Breast epithelium (tissue), 4 donors: ENCODE measurements around the gene ATRNL1. TPM values are rescaled to one million over a fixed set of nuclear protein-coding genes. Genes with fewer than 3 reads are reported as not detected.
A peak's percentile ranks its signal among the peaks of the same experiment; 100 is the strongest.

Source experiments
- DNase-seq, 2 donors: peaks; one replicate each; pipeline ENCODE4 v3.0.0-alpha.2; 2019; ENCODE audit warnings: low spot score in 2 of 2
- H3K27ac ChIP-seq, 2 donors: fragments of 200-600 bp; sonication (generic) in 1 of 2; one replicate each; pipeline ENCODE4 v1.5.1; 2016 to 2019; ENCODE audit warnings: mild to moderate bottlenecking in 1 of 2
- H3K27me3 ChIP-seq, 2 donors: fragments of 200-600 bp; sonication (generic) in 1 of 2; one replicate each; pipeline versions ENCODE4 v1.5.1 to v1.6.0; 2017 to 2019; ENCODE audit warnings: control low read depth in 1 of 2, mild to moderate bottlenecking in 1 of 2
- H3K36me3 ChIP-seq: fragments of 200-600 bp; one replicate; pipeline ENCODE4 v1.5.1; 2019
- H3K4me1 ChIP-seq, 2 donors: fragments of 200-600 bp; sonication (generic); one replicate each; pipeline ENCODE4 v1.5.1; 2016 to 2019; ENCODE audit warnings: control low read depth in 1 of 2
- H3K4me3 ChIP-seq, 3 donors: fragments of 200-600 bp; sonication (generic); 1 replicate in 2 of 3; 2 replicates in 1 of 3; pipeline ENCODE4 v1.5.1; 2016 to 2019; ENCODE audit warnings: mild to moderate bottlenecking in 3 of 3, moderate library complexity in 2 of 3
- H3K9me3 ChIP-seq, 2 donors: fragments of 200-600 bp; sonication (generic) in 1 of 2; one replicate each; pipeline ENCODE4 v1.5.1; 2016 to 2019; ENCODE audit warnings: control low read depth in 1 of 2
- CTCF ChIP-seq, 3 donors: fragments of 450-650 bp; IDR thresholded peaks; one replicate each; pipeline ENCODE4 v1.5.1; 2016 to 2017; ENCODE audit warnings: antibody characterized with exemption in 3 of 3, mild to moderate bottlenecking in 3 of 3, moderate library complexity in 3 of 3
- POLR2A ChIP-seq: fragments of 450-650 bp; IDR thresholded peaks from one replicate; pipeline ENCODE4 v1.6.1; 2016; ENCODE audit warnings: antibody characterized with exemption, mild to moderate bottlenecking, moderate library complexity
- POLR2AphosphoS5 ChIP-seq, 3 donors: sonication (generic); formaldehyde crosslinking; IDR thresholded peaks; one replicate each; pipeline ENCODE4 v1.6.1; 2017; ENCODE audit warnings: antibody characterized with exemption in 3 of 3
- intact Hi-C: fragments of 100-400 bp; cut with DNase I; formaldehyde crosslinking; loops from one replicate; pipeline ENCODE4 v1.15.1; 2023; ENCODE audit warnings: low total_unique reads
- total RNA-seq, 3 donors: library from RNA; depleted of rRNA; stranded (reverse); fragments of >200 nt; gene quantifications; one replicate each; pipeline ENCODE4 v1.1.0, GENCODE V29; 2016

Gene ATRNL1
- total RNA-seq, 3 donors from 2014 or later: 0.16 to 11.4 (median 2.9) TPM

GRCh38 chr10:115944538-115944937 lies 851.4 kb downstream of the ATRNL1 start:
- Histone ChIP-seq H3K4me1 (no peaks in the 10 kb centered on the region), H3K9me3 (no peaks in the 10 kb centered on the region), H3K36me3 (no peaks in the 10 kb centered on the region), H3K4me3 (no peak overlapping the region), H3K27ac (no peak overlapping the region), H3K27me3 (no peaks in the 10 kb centered on the region)
- no peak for DNase-seq
- intact Hi-C loops: no loop called here
- TF ChIP-seq CTCF (IDR thresholded peaks at IDR 0.05) (no peak), POLR2A (no peak), POLR2AphosphoS5 (IDR thresholded peaks at IDR 0.05) (no peak)

- no peaks in the 10 kb centered on the region for H3K27me3 ChIP-seq
- no peak for TF ChIP-seq POLR2A
- no peak for TF ChIP-seq POLR2AphosphoS5 (IDR thresholded peaks at IDR 0.05)
- H3K9me3 ChIP-seq: no peaks in the 10 kb centered on the region
- H3K4me3 ChIP-seq: no peak overlapping the region
- H3K4me1 ChIP-seq: no peaks in the 10 kb centered on the region
- intact Hi-C loops: no loop called here
- DNase-seq: no peak
- H3K36me3 ChIP-seq: no peaks in the 10 kb centered on the region
- H3K27ac ChIP-seq: no peak overlapping the region
These were observed 852.7 kb downstream of the ATRNL1 start for GRCh38 chr10:115945701-115946445.

GRCh38 chr10:115947104-115947503 lies 853.9 kb downstream of the ATRNL1 start:
- TF ChIP-seq POLR2A (no peak), CTCF (IDR thresholded peaks at IDR 0.05) (no peak), POLR2AphosphoS5 (IDR thresholded peaks at IDR 0.05) (no peak)
- H3K27ac ChIP-seq: no peak overlapping the region
- H3K9me3 ChIP-seq: no peaks in the 10 kb centered on the region
- H3K4me3 ChIP-seq: no peak overlapping the region
- H3K4me1 ChIP-seq: no peaks in the 10 kb centered on the region
- H3K27me3 ChIP-seq: no peaks in the 10 kb centered on the region
- intact Hi-C loops: no loop called here
- no peak for DNase-seq
- no peaks in the 10 kb centered on the region for H3K36me3 ChIP-seq

- peak in 2 of 3 donors; percentile 16 to 45 for TF ChIP-seq CTCF (IDR thresholded peaks at IDR 0.05)
- TF ChIP-seq POLR2A: no peak
- no peak for TF ChIP-seq POLR2AphosphoS5 (IDR thresholded peaks at IDR 0.05)
- H3K27ac ChIP-seq: no peak overlapping the region
- H3K4me3 ChIP-seq: no peak overlapping the region
- intact Hi-C loops: no loop called here
- no peak for DNase-seq
- no peaks in the 10 kb centered on the region for H3K4me1 ChIP-seq
- H3K27me3 ChIP-seq: no peaks in the 10 kb centered on the region
- no peaks in the 10 kb centered on the region for H3K9me3 ChIP-seq
- no peaks in the 10 kb centered on the region for H3K36me3 ChIP-seq
These were observed 855.3 kb downstream of the ATRNL1 start for GRCh38 chr10:115948465-115948864.

- no peak for TF ChIP-seq CTCF (IDR thresholded peaks at IDR 0.05)
- TF ChIP-seq POLR2A: no peak
- no peak for TF ChIP-seq POLR2AphosphoS5 (IDR thresholded peaks at IDR 0.05)
- no peaks in the 10 kb centered on the region for H3K4me1 ChIP-seq
- H3K27ac ChIP-seq: no peak overlapping the region
- intact Hi-C loops: no loop called here
- H3K36me3 ChIP-seq: no peaks in the 10 kb centered on the region
- H3K9me3 ChIP-seq: no peaks in the 10 kb centered on the region
- DNase-seq: no peak
- H3K4me3 ChIP-seq: no peak overlapping the region
- no peaks in the 10 kb centered on the region for H3K27me3 ChIP-seq
These were observed 856.2 kb downstream of the ATRNL1 start for GRCh38 chr10:115949282-115949844.
